HUDEP-2 (cell line): ENCODE results near the gene NRIP3.

ENCODE experiments used
- DNase-seq, 76 experiments: peaks; one replicate each; lab custom pipeline; 2025; ENCODE audit not compliant: unreplicated experiment in 76 of 76; lab: John Stamatoyannopoulos, UW

The NRIP3 gene

GRCh38 chr11:8934742-8935488, 68.9 kb downstream of the NRIP3 start:
- no peak for DNase-seq

- no peak for DNase-seq
These were observed 69.9 kb downstream of the NRIP3 start for GRCh38 chr11:8933931-8934330.

DNA sequence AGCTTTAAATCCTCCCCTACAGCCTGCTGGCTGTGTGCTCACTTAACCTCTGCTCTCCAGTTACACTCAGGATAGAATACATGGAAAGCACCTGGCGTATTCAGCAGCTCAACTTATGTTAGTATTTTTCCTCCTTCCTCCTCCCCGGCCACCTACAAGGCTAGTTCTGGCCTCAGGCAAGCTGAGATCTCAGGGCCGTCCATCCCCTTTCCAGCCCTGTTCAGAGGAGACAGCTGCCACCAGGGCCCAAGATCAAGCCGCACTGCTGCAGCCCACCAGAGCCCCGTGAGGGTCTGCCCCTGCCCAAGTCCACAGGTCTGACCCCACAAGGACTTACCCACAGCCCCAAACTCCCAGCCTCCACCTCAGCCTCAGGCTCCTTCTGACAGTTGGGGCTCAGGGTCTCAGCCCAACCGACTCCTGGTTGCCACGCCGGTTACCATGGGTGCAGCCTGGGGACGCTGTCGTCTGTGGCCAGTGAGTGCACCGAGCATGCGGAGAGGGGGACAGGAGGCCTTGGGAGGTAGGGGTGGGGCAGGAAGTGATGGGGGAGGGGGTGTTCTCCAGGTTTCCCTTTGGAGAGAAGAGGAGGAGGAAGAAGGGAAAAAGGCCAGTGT, 71.1 kb downstream of the NRIP3 start, which contains the start of gene C11orf16:
TSS of gene C11orf16 (minus strand) at position 384 of the 617 bp plus-strand sequence. CDS start 639 bp downstream, outside the sequence.
- no peak for DNase-seq
